Frontal cortex (tissue), 4 donors: ENCODE results near the gene CSNK1G1. TPM values are rescaled to one million over a fixed set of nuclear protein-coding genes. Genes with fewer than 3 reads are reported as not detected.

Experiments
- DNase-seq, 2 donors: peaks; one replicate each; pipeline ENCODE4 v3.0.0; 2012; ENCODE audit warnings: low spot score in 2 of 2
- FAIRE-seq: peaks from 2 replicates; lab custom pipeline; 2012; peaks lifted over from hg19 to GRCh38; lab: Jason Lieb, UNC
- total RNA-seq: library from RNA; depleted of rRNA; stranded (reverse); fragments of >200 nt; gene quantifications from one replicate; pipeline ENCODE4 v1.2.3, GENCODE V29; 2014
- donor health status: control.
- donor health status: control.
- donor health status: control.

CSNK1G1 gene
- total RNA-seq, 1 donor from 2014 or later: 46.1 TPM

DNA sequence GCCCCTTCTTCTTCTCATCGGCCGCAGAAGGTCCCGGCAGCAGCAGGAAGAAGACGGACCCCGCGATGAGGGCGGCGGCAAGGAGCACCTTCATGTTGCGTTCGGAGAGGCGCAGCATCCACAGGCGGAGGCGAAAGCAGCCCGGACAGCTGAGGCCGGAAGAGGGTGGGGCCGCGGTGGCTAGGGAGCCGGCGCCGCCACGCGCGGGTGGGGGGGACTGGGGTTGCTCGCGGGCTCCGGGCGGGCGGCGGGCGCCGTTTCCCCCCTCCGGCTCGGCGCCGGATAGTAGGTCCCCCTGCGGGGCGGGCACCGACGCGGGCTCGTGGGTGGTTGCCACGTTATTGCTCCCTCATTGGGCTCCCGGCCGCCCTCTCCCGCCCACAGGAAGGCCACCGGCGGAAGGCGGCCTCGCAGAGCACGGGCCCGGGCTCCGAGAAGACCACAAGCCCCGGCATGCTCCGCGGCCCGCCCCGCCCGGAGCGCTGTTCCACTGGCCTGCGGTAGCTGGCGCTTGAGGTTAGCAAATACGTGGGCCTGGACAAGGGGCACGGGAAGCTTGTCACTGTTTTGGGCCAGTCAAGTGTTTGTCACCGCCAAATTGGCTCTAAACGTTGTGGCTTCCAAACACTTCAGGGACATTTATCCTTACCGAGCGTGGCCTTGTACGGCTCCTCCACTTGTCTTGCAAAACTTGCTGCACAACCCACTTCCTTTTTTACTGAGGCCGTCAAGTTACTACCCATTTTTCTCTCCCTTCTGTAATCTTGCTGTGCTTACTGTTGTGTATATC, 192.9 kb downstream of the CSNK1G1 start, which contains the start of gene PPIB:
TSS of gene PPIB (minus strand) at position 154 of the 790 bp plus-strand sequence. CDS start at position 118, 36 bp downstream.
- FAIRE-seq: no peak
- DNase-seq: peak; percentile 97 to 98

DNA sequence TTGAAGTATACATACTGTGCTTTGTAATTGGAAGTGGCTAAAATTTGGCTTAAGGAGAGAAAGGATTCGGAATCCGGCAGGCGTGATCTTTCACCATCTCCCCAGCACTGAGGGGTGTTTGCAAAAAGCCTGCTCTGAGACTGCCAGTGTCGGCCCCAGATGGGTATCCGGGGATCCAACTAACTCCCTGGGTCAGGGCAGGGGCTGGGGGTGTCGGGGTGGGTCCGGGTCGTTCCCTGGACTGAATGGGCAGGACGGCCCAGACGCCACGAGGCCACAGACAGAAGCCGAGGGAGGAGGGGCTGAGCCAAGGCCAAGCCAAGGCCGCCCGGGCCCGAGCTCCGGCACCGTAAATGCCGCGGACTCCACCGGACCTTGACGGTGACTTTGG, 193.5 kb downstream of the CSNK1G1 start:
- FAIRE-seq: no peak
- DNase-seq: no peak

- DNase-seq (no peak), FAIRE-seq (no peak)
Observed at GRCh38 chr15:64161688-64162477, 194.1 kb downstream of the CSNK1G1 start.

GRCh38 chr15:64158363-64159134, 197.4 kb downstream of the CSNK1G1 start:
- no peak for FAIRE-seq
- DNase-seq: no peak

GRCh38 chr15:64157599-64158125, 198.3 kb downstream of the CSNK1G1 start:
- FAIRE-seq (no peak), DNase-seq (no peak)

DNA sequence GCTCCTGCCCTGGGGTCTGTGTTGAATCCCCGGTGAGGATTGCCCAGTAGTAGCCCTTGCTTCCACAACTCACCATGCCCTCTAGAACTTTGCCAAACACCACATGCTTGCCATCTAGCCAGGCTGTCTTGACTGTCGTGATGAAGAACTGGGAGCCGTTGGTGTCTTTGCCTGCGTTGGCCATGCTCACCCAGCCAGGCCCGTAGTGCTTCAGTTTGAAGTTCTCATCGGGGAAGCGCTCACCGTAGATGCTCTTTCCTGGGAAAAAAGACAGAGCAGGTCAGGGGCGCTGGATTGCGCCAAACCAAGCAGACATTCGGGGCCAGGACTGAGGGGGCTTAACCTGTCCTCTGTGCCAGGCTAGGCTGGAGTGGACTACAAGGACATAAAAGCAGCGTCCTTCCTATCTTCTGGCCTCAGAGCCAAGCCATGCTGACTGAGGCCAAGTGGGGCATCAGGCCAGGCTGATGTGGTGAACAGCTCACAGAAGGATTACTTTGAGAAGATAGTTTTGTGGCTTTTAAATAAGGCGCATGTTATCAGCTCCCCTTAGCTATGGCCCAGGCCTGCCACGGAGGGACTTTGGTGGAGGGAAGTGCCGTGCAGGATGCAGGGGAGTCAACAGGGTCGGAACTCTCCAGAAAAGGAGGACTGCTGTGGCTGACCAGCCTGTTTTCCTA, 199.2 kb downstream of the CSNK1G1 start:
- FAIRE-seq (no peak), DNase-seq (no peak)

DNA sequence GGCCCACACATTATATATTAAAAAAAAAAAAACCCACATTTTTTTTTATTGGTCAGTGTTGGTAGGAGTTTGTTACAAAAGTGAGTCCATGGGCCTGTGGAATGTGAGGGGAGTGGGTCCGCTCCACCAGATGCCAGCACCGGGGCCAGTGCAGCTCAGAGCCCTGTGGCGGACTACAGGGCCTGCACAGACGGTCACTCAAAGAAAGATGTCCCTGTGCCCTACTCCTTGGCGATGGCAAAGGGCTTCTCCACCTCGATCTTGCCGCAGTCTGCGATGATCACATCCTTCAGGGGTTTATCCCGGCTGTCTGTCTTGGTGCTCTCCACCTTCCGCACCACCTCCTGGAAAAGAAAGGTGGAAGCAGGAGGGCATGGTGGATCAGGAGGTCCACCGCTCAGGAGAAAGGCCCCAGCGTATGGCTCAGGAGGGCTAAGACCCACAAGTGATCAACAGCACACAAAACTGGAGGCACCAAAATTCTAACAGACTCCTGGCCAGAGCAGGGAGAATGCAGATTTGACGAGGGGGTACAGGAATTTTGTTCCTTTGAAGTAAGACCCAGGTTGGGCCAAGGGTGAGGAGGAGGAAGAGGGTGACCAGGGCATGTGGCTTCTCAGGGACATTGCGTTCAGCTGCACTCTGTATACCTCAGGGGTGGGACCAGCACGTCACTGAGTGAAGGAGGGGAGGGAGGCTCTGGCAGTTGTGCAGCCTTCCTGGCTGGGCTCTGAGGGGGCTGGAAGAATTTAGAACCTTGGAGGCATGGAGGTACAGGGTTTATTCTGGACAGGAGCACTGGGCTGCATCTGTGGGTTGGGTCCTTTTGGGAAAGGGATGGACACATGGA, 199.9 kb downstream of the CSNK1G1 start:
- no peak for DNase-seq
- FAIRE-seq: no peak

- FAIRE-seq (no peak), DNase-seq (peak; percentile 90 to 94)
Observed at GRCh38 chr15:64153480-64154367, 202.2 kb downstream of the CSNK1G1 start.

DNA sequence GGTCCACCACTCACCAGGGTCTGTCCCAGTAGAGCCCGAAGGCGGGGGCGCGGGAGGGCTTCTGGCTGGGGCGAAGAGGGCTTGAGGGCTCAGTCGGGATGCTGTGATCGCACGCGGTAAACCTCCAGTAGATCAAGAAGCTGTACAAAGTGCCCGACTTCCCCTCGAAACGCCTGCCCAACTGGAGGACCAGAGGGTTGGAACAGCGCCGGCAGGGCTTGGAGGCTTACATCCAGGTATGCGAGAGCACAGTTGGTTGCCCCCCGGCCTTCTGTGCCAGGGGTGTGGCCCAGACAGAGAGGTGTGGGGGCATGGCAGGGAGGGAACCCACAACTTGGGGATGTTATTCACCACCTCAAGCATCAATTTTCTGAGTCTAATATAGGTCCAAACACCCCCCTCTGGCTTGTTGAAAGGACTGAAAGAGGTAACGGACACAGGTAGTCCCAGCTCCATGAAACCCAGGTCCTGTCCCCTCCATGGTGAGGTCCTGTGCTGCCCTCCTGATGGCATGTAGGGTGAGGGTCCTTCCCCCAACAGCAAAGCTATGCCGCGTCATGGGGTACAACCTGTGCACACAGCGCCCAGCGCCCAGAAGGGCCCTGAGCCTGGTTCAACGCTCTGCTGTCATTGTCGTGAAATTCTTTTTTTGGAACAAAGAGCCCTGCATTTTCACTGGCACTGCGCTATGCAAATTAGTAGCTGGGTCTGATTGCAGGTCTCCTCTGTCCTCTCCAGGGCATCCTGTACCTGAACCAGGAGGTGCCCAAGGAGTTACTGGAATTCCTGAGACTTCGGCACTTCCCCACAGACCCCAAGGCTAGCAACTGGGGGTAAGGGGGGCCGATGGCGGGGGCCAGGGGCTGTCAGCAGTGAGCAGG, 203.2 kb downstream of the CSNK1G1 start:
- DNase-seq: no peak
- FAIRE-seq: no peak

DNA sequence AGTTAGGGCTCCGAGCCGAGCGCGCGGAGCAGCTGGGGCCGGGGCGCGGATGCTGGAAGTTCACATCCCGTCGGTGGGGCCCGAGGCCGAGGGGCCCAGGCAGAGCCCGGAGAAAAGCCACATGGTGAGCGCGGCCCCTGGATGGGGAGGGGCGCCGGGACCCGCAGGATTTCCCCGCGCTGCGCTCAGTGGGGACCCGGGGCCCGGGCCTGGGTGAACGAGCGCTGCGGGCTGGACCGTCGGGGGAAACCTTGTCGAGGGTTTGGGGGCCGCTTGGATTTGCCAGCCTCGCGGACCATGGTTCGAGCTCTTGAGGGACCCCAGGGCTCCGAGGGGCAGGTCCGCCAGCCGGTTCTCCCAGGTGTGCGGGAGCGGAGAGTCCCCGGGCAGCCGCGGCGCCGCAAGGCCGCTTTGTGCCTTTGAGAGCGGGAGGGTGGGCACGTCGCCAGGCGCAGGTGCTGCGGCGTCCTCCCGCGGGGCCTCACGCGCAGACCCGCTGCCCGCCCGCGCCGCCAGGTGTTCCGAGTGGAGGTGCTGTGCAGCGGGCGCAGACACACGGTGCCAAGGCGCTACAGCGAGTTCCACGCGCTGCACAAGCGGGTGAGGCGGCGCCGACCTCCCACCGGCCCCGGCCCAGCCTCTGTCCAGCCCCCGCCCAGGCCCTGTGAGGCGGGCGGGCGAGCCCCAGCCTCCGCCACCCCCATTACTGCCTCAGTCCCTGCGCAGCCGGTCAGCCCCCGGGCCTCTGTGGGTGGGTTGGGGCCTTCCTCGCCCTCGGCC, 204.1 kb downstream of the CSNK1G1 start, which contains the start of gene SNX22:
TSS of gene SNX22 (plus strand) at position 5 of the 780 bp plus-strand sequence. CDS start at position 50, 45 bp downstream.
- peak in 1 of 2 donors; percentile 57 for DNase-seq
- no peak for FAIRE-seq

- no peak for FAIRE-seq
Observed at GRCh38 chr15:64149893-64150578, 205.9 kb downstream of the CSNK1G1 start.

GRCh38 chr15:64149424-64149823, 206.5 kb downstream of the CSNK1G1 start:
- DNase-seq: no peak
- FAIRE-seq: no peak

More at GRCh38 chr15:64149893-64150578, 205.9 kb downstream of the CSNK1G1 start:
- no peak for DNase-seq

DNA sequence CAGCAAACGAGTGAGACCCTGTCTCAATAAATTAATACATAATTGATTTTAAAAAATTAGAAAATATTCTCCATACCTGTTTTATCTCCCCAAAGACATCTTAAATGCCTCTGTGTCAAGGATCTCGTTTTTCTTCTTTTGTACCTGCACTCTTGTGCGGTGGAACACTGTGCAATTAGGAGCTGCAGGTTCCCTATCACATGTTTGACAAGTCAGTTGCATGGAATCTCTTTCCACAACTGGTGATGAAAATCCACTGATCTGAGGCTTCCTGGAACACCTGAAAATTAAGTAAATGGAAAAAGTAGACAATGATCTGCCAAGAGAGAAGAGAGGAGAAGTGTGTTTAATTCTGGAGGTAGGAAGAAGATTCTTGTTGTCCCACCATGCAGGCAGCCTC, 207.4 kb downstream of the CSNK1G1 start:
- FAIRE-seq (no peak), DNase-seq (no peak)

GRCh38 chr15:64148168-64148567, 207.8 kb downstream of the CSNK1G1 start:
- DNase-seq (no peak), FAIRE-seq (no peak)
